GM23338 (cell line): ENCODE results near the gene CHCHD6. TPM values are rescaled to one million over a fixed set of nuclear protein-coding genes. Genes with fewer than 3 reads are reported as not detected.

Experiments used
- ATAC-seq: fragments of 200-7000 bp; cut with Tn5 transposase; 3 replicates; pipeline ENCODE4 v1.9.1; 2020
- DNase-seq: peaks from one replicate; pipeline ENCODE4 v3.0.0-alpha.2; 2015; ENCODE audit warnings: low spot score
- H2AFZ ChIP-seq: fragments of 200-600 bp; sonication (generic); 2 replicates; pipeline ENCODE4 v1.8.0; 2016; ENCODE audit warnings: antibody characterized with exemption, mild to moderate bottlenecking, moderate library complexity
- H3F3A ChIP-seq: fragments of 200-600 bp; sonication (generic); replicated peaks from 2 replicates; pipeline ENCODE4 v1.8.0; 2017; ENCODE audit warnings: antibody characterized with exemption, mixed run types, low read depth
- H3K27ac ChIP-seq: fragments of 200-600 bp; sonication (generic); 2 replicates; pipeline ENCODE4 v1.6.1; 2016; ENCODE audit warnings: low read depth
- H3K27me3 ChIP-seq: fragments of 200-600 bp; sonication (generic); 2 replicates; pipeline ENCODE4 v1.8.0; 2016; ENCODE audit warnings: mild to moderate bottlenecking, mixed run types, moderate library complexity; ENCODE audit not compliant: insufficient read depth
- H3K36me3 ChIP-seq: fragments of 200-600 bp; sonication (generic); 2 replicates; pipeline ENCODE4 v1.8.0; 2016; ENCODE audit warnings: mild to moderate bottlenecking; ENCODE audit not compliant: insufficient read depth
- H3K4me1 ChIP-seq: fragments of 200-600 bp; sonication (generic); 2 replicates; pipeline ENCODE4 v1.8.0; 2016; ENCODE audit warnings: mild to moderate bottlenecking, moderate library complexity; ENCODE audit not compliant: insufficient read depth
- H3K4me2 ChIP-seq: fragments of 200-600 bp; sonication (generic); 2 replicates; pipeline ENCODE4 v1.7.1; 2017; ENCODE audit warnings: mixed run types
- H3K4me3 ChIP-seq: fragments of 200-600 bp; sonication (generic); 2 replicates; pipeline ENCODE4 v1.6.1; 2016; ENCODE audit warnings: mixed run types
- H3K79me2 ChIP-seq: fragments of 200-600 bp; sonication (generic); replicated peaks from 2 replicates; pipeline ENCODE4 v1.8.0; 2017; ENCODE audit warnings: mild to moderate bottlenecking; ENCODE audit not compliant: insufficient read depth
- H3K9me2 ChIP-seq: fragments of 200-600 bp; sonication (generic); 2 replicates; pipeline ENCODE4 v1.8.0; 2017; ENCODE audit not compliant: insufficient read depth
- H4K20me1 ChIP-seq: fragments of 200-600 bp; sonication (generic); replicated peaks from 2 replicates; pipeline ENCODE4 v1.8.0; 2017; ENCODE audit warnings: mild to moderate bottlenecking; ENCODE audit not compliant: insufficient read depth
- H3K27ac Mint-ChIP-seq: 2 replicates; pipeline ENCODE4 v1.8.0; 2020; ENCODE audit warnings: inconsistent platforms, mild to moderate bottlenecking, moderate library complexity, mixed read lengths
- H3K27me3 Mint-ChIP-seq: 3 replicates; pipeline ENCODE4 v1.8.0; 2022; ENCODE audit warnings: low read depth, mild to moderate bottlenecking, moderate library complexity, mixed read lengths, inconsistent platforms; ENCODE audit not compliant: insufficient read depth, poor library complexity
- H3K36me3 Mint-ChIP-seq: 3 replicates; pipeline ENCODE4 v1.8.0; 2021; ENCODE audit warnings: low read depth, mild to moderate bottlenecking, inconsistent platforms, moderate library complexity, mixed read lengths
- H3K4me1 Mint-ChIP-seq: 3 replicates; pipeline ENCODE4 v1.8.0; 2020; ENCODE audit warnings: mild to moderate bottlenecking, inconsistent platforms, mixed read lengths
- H3K4me3 Mint-ChIP-seq: 3 replicates; pipeline ENCODE4 v1.8.0; 2021; ENCODE audit warnings: moderate library complexity, mild to moderate bottlenecking, inconsistent platforms, mixed read lengths
- H3K9me3 Mint-ChIP-seq: 3 replicates; pipeline ENCODE4 v1.8.0; 2020; ENCODE audit warnings: moderate library complexity, mild to moderate bottlenecking, inconsistent platforms, mixed read lengths
- CREB1 ChIP-seq: fragments of 250-450 bp; sonication (Bioruptor Pico); IDR thresholded peaks from 2 replicates; pipeline ENCODE4 v1.5.0; 2020; ENCODE audit warnings: low read depth, mild to moderate bottlenecking, moderate library complexity
- ETS1 ChIP-seq: IDR thresholded peaks from 2 replicates; pipeline ENCODE4 v1.6.1; 2016; ENCODE audit warnings: antibody characterized with exemption
- EZH2 ChIP-seq: fragments of 200-600 bp; sonication (generic); IDR thresholded peaks from one replicate; pipeline ENCODE4 v1.8.0; 2017; ENCODE audit warnings: antibody characterized with exemption, mild to moderate bottlenecking, low read depth; ENCODE audit not compliant: unreplicated experiment
- JUNB ChIP-seq: IDR thresholded peaks from one replicate; pipeline ENCODE4 v1.6.1; 2016; ENCODE audit warnings: antibody characterized with exemption; ENCODE audit not compliant: unreplicated experiment
- NANOG ChIP-seq: IDR thresholded peaks from 2 replicates; pipeline ENCODE4 v1.6.1; 2016; ENCODE audit warnings: antibody characterized with exemption, borderline replicate concordance
- POLR2AphosphoS5 ChIP-seq: IDR thresholded peaks from 2 replicates; pipeline ENCODE4 v1.6.1; 2016; ENCODE audit warnings: antibody characterized with exemption, low read depth
- REST ChIP-seq: IDR thresholded peaks from one replicate; pipeline ENCODE4 v1.6.1; 2018; ENCODE audit warnings: antibody characterized with exemption; ENCODE audit not compliant: unreplicated experiment
- STAT1 ChIP-seq: IDR thresholded peaks from one replicate; pipeline ENCODE4 v1.6.1; 2016; ENCODE audit warnings: antibody characterized with exemption; ENCODE audit not compliant: unreplicated experiment
- ZNF331 ChIP-seq: fragments of 250-450 bp; sonication (Bioruptor Pico); IDR thresholded peaks from 2 replicates; pipeline ENCODE4 v1.5.0; 2020; ENCODE audit warnings: low read depth, mild to moderate bottlenecking, moderate library complexity
- ZNF462 ChIP-seq: fragments of 250-450 bp; sonication (Bioruptor Pico); IDR thresholded peaks from 2 replicates; pipeline ENCODE4 v1.5.0; 2020; ENCODE audit warnings: mild to moderate bottlenecking, moderate library complexity
- polyA plus RNA-seq: library from polyadenylated mRNA; unstranded; fragments of >200 nt; fragmentation: Nextera tagmentation; extraction: Ambion mirVana; gene quantifications from 2 replicates; pipeline ENCODE4 v1.2.1, GENCODE V29; 2016
- total RNA-seq: library from RNA; depleted of rRNA; stranded (reverse); fragments of >200 nt; shearing (Covaris generic); gene quantifications from 2 replicates; pipeline ENCODE4 v1.2.3, GENCODE V29; 2014

The CHCHD6 gene
- total and polyA plus RNA-seq, 2 experiments from 2014 or later, result 28.8 to 43.0 TPM

GRCh38 chr3:126991366-126992200, 287.5 kb downstream of the CHCHD6 start (continued):
- TF ChIP-seq JUNB (no peak), CREB1 (no peak), STAT1 (no peak), ETS1 (no peak)

- no peaks in the 10 kb centered on the region for H3F3A ChIP-seq
- H3K79me2 ChIP-seq, result peaks cover 29% of the 10 kb centered on the region
- H2AFZ ChIP-seq, result no peak overlapping the region
- Mint-ChIP-seq H3K4me3 (no peak overlapping the region), H3K36me3 (peaks cover 9% of the 10 kb centered on the region), H3K27ac (no peak overlapping the region; the same call in 1 of the 2 replicates), H3K27me3 (peaks cover 7% of the 10 kb centered on the region), H3K4me1 (no peaks in the 10 kb centered on the region), H3K9me3 (no peaks in the 10 kb centered on the region)
- H3K4me3 ChIP-seq, result no peak overlapping the region
- no peak for DNase-seq
- no peak overlapping the region for H3K4me2 ChIP-seq
- no peaks in the 10 kb centered on the region for H3K4me1 ChIP-seq
- no peak overlapping the region for H3K27ac ChIP-seq
- no peak for ATAC-seq
- peaks cover 3% of the 10 kb centered on the region for H4K20me1 ChIP-seq
- no peaks in the 10 kb centered on the region for H3K27me3 ChIP-seq
- H3K36me3 ChIP-seq, result no peaks in the 10 kb centered on the region
- H3K9me2 ChIP-seq, result no peaks in the 10 kb centered on the region
- TF ChIP-seq CREB1 (no peak), REST (no peak), POLR2AphosphoS5 (no peak), EZH2 (no peak), ZNF462 (CRISPR knock-in tag) (no peak), NANOG (no peak), STAT1 (no peak), ETS1 (no peak), JUNB (no peak), ZNF331 (CRISPR knock-in tag) (no peak)
Measured at GRCh38 chr3:126992216-126992615, 288.2 kb downstream of the CHCHD6 start.
